ENCODE measurements around the gene DAP. TPM values are rescaled to one million over a fixed set of nuclear protein-coding genes. Genes with fewer than 3 reads are reported as not detected.

DAP gene
- total and polyA plus RNA-seq, 4 donors: 36.6 to 122 (median 101) TPM

DNA sequence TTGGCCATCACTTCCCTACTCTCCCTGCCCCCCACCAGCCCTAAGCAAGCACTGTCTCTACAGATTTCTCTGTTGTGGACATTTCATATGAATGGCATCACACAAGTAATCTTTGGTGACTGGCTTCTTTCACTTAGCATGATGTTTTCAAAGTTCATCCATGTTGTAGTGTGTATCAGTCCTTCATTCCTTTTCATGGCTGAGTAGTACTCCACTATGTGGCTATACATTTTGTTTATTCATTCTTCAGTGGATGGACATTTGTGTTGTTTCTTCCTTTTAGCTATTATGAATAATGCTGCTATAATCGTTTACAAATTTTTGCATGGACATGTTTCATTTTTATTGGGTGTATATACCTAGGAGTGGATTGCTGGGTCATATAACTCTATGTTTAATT lies 84.1 kb downstream of the DAP start:
- Histone ChIP-seq H3K9ac (ENCODE audit: low read depth in 1 of 2, low read length in 2 of 2) (no peak overlapping the region), H3K36me3 (ENCODE audit: control insufficient read depth in 4 of 4, insufficient read depth in 3 of 4, low read depth in 1 of 4, low read length in 3 of 4) (peaks cover 10 to 35% (median 24%) of the 10 kb centered on the region in 4 donors), H3K9me3 (ENCODE audit: control insufficient read depth in 4 of 4, low read length in 3 of 4) (no peaks in the 10 kb centered on the region), H3K27me3 (ENCODE audit: control insufficient read depth in 4 of 4, insufficient read depth in 4 of 4, low read length in 3 of 4) (no peaks in the 10 kb centered on the region), H3K4me3 (ENCODE audit: low read depth in 1 of 3, low read length in 3 of 3) (no peak overlapping the region), H3K4me1 (ENCODE audit: control insufficient read depth in 4 of 4, insufficient read depth in 4 of 4, low read length in 3 of 4) (peaks cover 0 to 9% (median 4%) of the 10 kb centered on the region in 4 donors), H3K27ac (ENCODE audit: low read depth in 1 of 2, low read length in 2 of 2) (no peak overlapping the region)
- 97% methylated on average over 1 of the region's 1 CpG for WGBS
- no peak for DNase-seq (ENCODE audit: low spot score)
- TF ChIP-seq NR2F2 (IDR thresholded peaks at IDR 0.05): no peak
- TF ChIP-seq GABPA (IDR thresholded peaks at IDR 0.05 in 1 of 2, conservative IDR thresholded peaks at IDR 0.05 in 1 of 2): no peak
- no peak for TF ChIP-seq HNF4A (conservative IDR thresholded peaks at IDR 0.05)
- TF ChIP-seq RAD21 (IDR thresholded peaks at IDR 0.05): no peak
- no peak for TF ChIP-seq RXRA (IDR thresholded peaks at IDR 0.05)
- TF ChIP-seq SP1 (IDR thresholded peaks at IDR 0.05): no peak
- no peak for TF ChIP-seq TAF1 (conservative IDR thresholded peaks at IDR 0.05)
- no peak for TF ChIP-seq HNF4G (IDR thresholded peaks at IDR 0.05)
- TF ChIP-seq YY1 (IDR thresholded peaks at IDR 0.05): no peak

DNA sequence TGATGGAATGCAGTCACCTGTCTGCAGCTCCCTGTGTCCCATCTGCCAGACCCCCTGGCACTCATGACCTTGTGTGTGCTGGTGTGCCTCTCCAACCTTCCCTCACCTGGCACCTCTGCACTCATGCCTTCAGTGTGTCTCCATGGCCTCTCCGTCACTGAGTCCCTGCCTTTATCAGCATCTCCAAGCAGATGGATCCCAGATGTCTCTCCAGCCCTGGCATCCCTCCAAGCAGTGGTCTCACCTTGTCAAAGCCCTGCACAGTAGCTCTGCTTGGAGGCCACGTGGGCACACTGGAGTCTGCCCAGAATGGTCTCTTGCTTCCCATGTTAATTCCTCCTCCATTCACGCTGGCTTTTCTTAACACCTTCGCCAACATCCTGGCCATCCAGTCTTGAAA lies 84.8 kb downstream of the DAP start:
- Histone ChIP-seq H3K4me3 (ENCODE audit: low read depth in 1 of 3, low read length in 3 of 3) (no peak overlapping the region), H3K9me3 (ENCODE audit: control insufficient read depth in 4 of 4, low read length in 3 of 4) (no peaks in the 10 kb centered on the region), H3K9ac (ENCODE audit: low read depth in 1 of 2, low read length in 2 of 2) (no peak overlapping the region), H3K27ac (ENCODE audit: low read depth in 1 of 2, low read length in 2 of 2) (no peak overlapping the region), H3K27me3 (ENCODE audit: control insufficient read depth in 4 of 4, insufficient read depth in 4 of 4, low read length in 3 of 4) (no peaks in the 10 kb centered on the region), H3K4me1 (ENCODE audit: control insufficient read depth in 4 of 4, insufficient read depth in 4 of 4, low read length in 3 of 4) (peaks cover 0 to 16% (median 11%) of the 10 kb centered on the region in 4 donors), H3K36me3 (ENCODE audit: control insufficient read depth in 4 of 4, insufficient read depth in 3 of 4, low read depth in 1 of 4, low read length in 3 of 4) (peaks cover 10 to 35% (median 21%) of the 10 kb centered on the region in 4 donors)
- TF ChIP-seq FOXA2 (IDR thresholded peaks at IDR 0.05) (no peak), FOXA1 (IDR thresholded peaks at IDR 0.05) (no peak), SP1 (IDR thresholded peaks at IDR 0.05) (no peak), RXRA (IDR thresholded peaks at IDR 0.05) (no peak), HNF4G (IDR thresholded peaks at IDR 0.05) (no peak), NR2F2 (IDR thresholded peaks at IDR 0.05) (no peak), JUND (IDR thresholded peaks at IDR 0.05) (no peak), REST (IDR thresholded peaks at IDR 0.05) (no peak), EGR1 (IDR thresholded peaks at IDR 0.05; ENCODE audit: low read depth in 2 of 2) (no peak), MAX (IDR thresholded peaks at IDR 0.05) (no peak), GABPA (IDR thresholded peaks at IDR 0.05 in 1 of 2, conservative IDR thresholded peaks at IDR 0.05 in 1 of 2) (no peak), ZBTB33 (IDR thresholded peaks at IDR 0.05) (no peak), RAD21 (IDR thresholded peaks at IDR 0.05) (no peak), TAF1 (conservative IDR thresholded peaks at IDR 0.05) (no peak), YY1 (IDR thresholded peaks at IDR 0.05) (no peak)
- TF ChIP-seq, protein P1, sequence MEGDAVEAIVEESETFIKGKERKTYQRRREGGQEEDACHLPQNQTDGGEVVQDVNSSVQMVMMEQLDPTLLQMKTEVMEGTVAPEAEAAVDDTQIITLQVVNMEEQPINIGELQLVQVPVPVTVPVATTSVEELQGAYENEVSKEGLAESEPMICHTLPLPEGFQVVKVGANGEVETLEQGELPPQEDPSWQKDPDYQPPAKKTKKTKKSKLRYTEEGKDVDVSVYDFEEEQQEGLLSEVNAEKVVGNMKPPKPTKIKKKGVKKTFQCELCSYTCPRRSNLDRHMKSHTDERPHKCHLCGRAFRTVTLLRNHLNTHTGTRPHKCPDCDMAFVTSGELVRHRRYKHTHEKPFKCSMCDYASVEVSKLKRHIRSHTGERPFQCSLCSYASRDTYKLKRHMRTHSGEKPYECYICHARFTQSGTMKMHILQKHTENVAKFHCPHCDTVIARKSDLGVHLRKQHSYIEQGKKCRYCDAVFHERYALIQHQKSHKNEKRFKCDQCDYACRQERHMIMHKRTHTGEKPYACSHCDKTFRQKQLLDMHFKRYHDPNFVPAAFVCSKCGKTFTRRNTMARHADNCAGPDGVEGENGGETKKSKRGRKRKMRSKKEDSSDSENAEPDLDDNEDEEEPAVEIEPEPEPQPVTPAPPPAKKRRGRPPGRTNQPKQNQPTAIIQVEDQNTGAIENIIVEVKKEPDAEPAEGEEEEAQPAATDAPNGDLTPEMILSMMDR (IDR thresholded peaks at IDR 0.05; ENCODE audit: low read depth, low read length, missing input control): no peak
- WGBS: 88% methylated on average over 4 of the region's 4 CpGs
- no peak for DNase-seq (ENCODE audit: low spot score)
